Stimulated activated CD4-positive, alpha-beta T cell treated with anti-CD3 and anti-CD28 coated beads, TNF-alpha, amount 100 ng/mL, for 48 hours (primary cell): ENCODE data around the gene YDJC.

Source experiments
- DNase-seq, 3 donors: peaks; one replicate each; pipeline ENCODE4 v3.0.0-alpha.2; 2020; ENCODE audit warnings: low read depth in 3 of 3

The YDJC gene

DNA sequence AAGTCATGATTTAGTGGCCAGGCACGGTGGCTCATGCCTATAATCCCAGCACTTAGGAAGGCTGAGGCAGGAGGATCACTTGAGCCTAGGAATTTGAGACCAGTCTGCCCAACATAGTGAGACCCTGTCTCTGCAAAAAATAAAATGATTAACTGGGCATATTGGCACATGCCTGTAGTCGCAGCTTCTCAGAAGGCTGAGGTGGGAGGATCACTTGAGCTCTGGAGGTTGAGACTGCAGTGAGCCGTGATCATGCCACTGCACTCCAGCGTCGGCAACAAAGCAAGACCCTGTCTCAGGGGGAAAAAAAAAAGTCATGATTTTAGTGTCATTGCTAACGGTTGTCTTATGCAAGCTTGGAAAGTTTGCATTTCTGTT, 50.4 kb downstream of the YDJC start:
- DNase-seq, result no peak
